Measurements from ENCODE around the gene NXN. TPM values are rescaled to one million over a fixed set of nuclear protein-coding genes. Genes with fewer than 3 reads are reported as not detected.
"Not testable (repeated sequence)": the region's sequence is repeated elsewhere in the genome, so short reads cannot be mapped to it uniquely, and the experiment has no call there.

The NXN gene
- total RNA-seq, 1 donor from 2014 or later = 16.7 TPM

GRCh38 chr17:885971-886571, 93.5 kb downstream of the NXN start:
- DNase-seq = no peak

- no peak for DNase-seq
Observed at GRCh38 chr17:883586-883962, 96.0 kb downstream of the NXN start.

- no peak for DNase-seq
Observed at GRCh38 chr17:882827-883585, 96.6 kb downstream of the NXN start.

- DNase-seq = no peak
Observed at GRCh38 chr17:881778-882177, 97.8 kb downstream of the NXN start.

DNA sequence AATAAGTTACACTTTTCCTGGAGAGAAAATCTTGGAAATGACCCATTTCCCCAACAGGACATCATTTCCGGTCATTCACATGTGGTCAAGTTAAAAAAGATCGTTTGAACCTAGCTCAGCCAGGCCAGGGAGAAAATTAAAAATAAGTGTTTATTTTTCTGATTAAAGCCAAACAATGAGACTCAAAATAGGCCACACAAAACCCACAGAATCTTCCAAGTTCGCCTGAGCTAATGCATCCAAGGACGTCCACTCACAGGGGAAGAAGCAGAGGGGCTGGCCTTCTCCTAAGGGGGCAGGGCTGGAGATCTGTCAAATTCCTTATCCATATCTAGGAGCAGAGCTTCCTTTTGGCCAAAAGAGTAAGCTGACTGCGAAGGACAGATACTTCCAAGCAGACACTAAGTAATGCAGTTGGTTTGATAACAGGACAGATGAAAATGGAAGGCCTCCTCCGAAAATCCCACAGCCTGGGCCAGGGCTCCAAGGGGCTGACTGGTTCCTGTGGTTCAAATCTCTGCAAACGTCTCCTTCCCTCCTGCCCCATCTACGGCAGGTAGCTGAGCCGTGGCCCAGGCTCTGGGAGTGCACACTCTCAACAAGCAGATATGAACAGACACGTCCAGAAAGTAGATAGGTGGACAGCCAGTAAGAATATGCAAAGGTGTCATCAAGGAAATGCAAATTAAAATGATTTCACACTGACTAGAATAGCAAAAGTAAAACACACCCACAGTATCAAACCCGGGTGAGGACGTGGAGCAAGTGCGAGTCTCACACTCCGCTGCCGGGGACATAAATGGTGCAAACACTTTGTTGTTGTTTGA, 98.9 kb downstream of the NXN start:
- no peak for DNase-seq

DNA sequence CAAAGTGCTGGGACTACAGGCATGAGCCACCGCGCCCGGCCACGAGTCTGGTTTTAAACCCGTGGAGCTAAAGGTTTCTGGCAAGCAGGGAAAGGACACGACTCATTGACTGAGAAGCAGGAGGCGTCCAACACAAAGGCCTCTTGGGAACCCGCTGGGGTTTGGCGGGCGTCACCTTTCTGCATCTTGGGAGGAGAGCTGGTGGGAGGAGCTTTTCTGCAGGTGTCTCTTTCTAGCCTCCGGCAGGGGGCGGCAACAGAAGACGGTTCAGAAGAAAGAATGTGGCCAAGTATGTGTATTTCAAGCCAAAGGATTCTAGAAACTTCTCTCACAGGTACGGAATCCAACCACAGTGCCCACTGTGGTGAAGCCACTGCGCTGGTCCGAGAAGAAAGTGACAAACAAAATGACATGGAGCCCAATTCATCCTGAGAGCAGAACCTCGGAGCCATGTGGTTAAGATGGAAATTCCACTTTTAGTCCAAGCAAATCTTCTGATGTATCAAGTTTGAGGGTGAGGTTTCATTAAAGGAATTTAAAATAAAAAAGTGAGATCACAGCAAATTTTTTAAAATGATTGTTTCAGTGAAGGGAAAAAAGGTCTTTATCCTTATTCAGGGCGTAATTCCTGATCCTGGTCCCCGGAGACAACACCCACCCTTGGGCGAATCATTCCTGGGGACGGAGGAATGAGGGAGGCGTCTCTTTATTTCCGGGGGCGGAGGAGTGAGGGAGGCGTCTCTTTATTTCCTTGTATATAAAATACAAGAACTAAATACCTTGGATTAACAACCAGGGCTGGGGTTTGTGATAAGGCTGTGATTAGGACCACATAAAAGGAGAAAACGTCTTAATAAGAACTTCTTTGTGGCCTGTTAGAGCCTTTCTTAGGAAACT, 99.8 kb downstream of the NXN start:
- no peak for DNase-seq

GRCh38 chr17:877630-878029, 101.9 kb downstream of the NXN start:
- DNase-seq = no peak

DNA sequence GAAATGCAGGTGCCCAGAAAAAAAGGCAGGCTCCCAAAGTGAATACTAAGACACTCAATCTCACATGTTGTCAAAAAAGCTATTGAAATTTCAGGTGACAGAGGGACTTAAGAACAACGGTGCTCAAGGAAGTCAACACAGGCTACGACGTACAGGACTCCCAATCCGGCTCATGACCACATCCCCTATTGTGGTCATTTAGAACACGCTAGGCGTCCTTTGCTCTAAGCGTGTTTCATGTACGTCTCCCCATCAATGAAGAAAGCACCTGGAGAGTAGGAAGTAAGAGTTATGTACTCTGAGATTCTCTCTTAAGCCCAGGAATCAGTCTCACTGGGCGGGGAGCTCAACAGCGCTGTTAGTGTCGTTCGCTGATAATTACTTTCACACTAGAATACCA, 103.3 kb downstream of the NXN start:
- no peak for DNase-seq

- DNase-seq = not testable (repeated sequence)
Observed at GRCh38 chr17:874590-874989, 105.0 kb downstream of the NXN start.

DNA sequence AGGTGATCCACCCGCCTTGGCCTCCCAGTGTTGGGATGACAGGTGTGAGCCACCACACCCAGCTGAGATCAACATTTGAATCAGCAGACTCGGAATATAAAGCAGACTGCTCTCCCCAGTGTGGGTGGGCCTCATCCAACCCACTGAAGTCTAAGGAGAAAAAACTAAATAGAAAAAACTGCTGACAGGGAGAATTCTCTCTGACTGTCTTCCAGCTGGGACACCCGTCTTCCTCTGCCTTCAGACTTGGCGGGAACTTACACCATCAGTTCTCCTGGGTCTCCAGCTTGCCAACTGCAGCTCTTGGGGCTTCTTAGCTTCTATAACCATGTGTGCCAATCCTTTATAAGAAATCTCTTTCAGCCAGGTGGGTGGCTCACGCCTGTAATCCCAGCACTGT, 106.7 kb downstream of the NXN start:
- no peak for DNase-seq

DNA sequence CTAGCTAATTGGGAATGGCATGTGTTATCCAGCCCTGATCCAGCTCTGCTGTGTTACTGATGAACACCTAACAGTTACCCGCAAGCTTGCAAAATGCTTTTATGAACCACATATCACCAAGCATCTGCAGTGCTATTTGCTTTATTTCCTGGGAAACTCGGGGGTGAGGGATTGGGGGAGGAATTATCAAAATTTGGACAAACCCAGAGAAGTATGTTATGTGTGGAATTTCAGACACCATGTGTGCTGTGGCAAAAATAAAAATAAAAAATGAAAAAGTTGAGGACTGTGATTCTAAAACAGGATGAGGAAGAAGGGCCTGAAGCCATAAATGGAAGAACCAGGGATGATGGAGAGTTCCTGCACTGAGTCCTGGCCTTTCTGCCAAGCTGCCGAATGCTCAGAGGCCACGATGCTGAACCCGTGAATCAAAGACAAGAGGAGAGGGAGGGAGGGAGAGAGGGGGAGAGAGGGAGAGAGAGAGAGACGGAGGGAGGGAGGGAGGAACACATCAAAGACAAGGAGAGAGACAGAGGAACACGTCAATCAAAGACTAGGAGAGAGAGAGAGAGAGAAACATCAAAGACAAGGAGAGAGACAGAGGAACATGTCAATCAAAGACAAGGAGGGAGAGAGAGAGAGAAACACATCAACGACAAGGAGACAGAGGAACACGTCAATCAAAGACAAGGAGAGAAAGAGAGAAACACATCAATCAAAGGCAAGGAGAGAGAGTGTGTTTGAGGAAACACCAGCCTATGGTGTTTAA, 107.6 kb downstream of the NXN start:
- no peak for DNase-seq

- DNase-seq = no peak
Observed at GRCh38 chr17:869567-870525, 109.7 kb downstream of the NXN start.

DNA sequence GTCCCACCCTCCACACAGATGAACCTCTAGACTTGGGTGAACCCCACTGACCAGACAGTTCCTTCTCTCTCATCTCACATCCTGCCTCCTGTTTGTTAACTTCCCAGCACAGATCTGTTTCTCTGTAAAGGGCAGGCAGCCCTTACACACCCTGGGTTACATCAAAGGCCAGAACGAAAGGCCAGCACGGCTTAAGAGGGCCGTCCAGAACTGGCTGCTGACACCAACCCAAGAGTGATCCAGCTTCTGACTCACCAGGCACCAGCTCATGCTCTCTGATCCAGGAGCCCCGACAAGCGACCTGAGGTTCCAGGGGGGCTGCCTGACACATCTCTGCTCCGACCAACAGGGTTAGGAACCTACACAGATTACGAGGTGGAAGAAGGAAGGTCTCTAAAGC, 110.5 kb downstream of the NXN start:
- DNase-seq = no peak

DNA sequence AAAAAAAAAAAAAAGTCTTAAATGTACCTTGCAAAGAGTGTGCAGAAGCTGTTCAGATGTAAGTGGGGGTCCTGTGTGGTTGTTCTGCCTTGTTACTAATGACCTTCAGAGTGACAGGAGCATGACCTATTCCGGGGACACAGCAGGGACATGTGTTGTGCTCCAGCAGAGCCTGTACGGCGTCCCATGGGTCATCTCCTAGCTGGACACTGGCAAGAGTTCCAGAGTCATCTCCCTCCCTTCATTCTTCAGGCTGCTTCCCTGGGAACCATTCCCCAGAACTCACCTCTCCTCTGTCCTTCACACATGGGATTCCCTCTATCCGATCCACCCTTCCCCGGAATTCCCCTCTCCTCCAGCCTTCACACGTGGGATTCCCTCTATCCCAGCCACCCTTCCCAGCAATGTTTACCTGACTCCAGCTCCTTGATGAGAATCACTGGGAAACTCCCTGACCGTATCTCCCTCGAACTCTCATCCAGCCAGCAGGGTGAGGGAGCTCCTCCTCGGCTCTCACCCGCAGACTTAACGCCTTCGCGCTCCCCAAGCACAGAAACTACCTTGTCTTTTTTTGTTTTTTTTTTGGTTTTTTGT, 111.6 kb downstream of the NXN start:
- DNase-seq = no peak

GRCh38 chr17:867238-867637, 112.3 kb downstream of the NXN start:
- not testable (repeated sequence) for DNase-seq

- no peak for DNase-seq
Observed at GRCh38 chr17:866568-867103, 112.9 kb downstream of the NXN start.

- no peak for DNase-seq
Observed at GRCh38 chr17:864315-864714, 115.3 kb downstream of the NXN start.

DNA sequence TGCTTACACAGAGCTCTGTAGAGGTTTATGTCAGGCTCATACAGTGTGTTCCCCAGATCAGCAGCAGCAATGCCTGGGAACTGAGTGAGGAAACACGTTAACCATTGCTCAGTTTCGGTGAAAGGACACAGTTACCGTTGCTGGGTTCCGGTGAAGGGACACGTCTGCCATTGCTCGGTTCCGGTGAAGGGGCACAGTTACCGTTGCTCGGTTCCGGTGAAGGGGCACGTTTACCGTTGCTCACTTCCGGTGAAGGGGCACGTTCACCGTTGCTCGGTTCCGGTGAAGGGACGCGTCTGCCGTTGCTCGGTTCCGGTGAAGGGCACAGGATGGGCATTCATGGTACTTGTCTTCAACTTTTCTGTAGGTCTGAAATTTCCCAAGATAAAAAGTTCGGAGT, 115.7 kb downstream of the NXN start:
- no peak for DNase-seq

DNA sequence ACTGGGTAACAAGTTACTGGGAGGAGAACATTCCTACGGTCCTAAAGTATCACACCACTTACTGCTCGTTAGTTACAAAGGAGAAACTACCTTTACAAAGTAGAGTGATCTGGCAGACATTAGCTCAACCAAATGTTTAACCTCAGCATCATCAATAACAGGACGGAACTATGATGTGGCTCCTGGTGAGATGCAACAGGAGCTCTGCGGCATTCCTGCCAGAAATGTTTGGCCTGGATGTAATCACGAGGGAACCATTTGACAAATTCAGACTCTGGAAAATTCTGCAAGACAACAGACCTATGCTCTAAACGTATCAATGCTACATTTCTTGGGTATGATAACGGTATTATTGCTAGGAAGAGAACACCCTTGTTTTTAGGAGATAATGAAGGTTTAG, 117.0 kb downstream of the NXN start:
- DNase-seq = no peak

DNA sequence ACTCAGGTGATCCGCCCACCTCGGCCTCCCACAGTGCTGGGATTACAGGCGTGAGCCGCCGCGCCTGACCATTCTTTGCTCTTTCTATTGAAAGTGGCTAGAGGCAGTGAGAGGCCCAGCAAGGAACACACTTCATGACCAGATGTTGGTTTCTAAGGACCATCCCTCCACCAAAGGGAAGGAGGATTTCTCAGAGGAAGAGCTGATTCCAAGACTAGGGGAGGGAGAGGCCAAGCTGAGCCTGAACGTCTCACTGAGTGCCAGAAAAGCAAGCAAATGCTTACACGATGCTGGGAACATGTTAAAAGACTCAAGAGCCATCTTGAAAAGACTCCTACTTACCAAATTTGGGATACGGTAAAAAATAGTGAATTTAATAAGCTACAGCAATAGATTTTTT, 118.2 kb downstream of the NXN start:
- no peak for DNase-seq
